GM12891 (cell line): Measurements from ENCODE around the gene GRIN2C.
"Not testable (repeated sequence)": the region's sequence is repeated elsewhere in the genome, so short reads cannot be mapped to it uniquely, and the experiment has no call there.

Experiments used
- POLR2A ChIP-seq: IDR thresholded peaks from 2 replicates; pipeline ENCODE4 v1.6.1; 2011; ENCODE audit warnings: low read depth, low read length, control low read depth
- POLR2AphosphoS5 ChIP-seq: IDR thresholded peaks from 2 replicates; pipeline ENCODE4 v1.6.1; 2011; ENCODE audit warnings: low read depth, low read length, control low read depth
- POU2F2 ChIP-seq: IDR thresholded peaks from 2 replicates; pipeline ENCODE4 v1.6.1; 2011; ENCODE audit warnings: low read depth, mild to moderate bottlenecking, control low read depth, low read length, moderate library complexity
- SPI1 ChIP-seq: IDR thresholded peaks from 2 replicates; pipeline ENCODE4 v1.6.1; 2011; ENCODE audit warnings: low read depth, low read length, control low read depth
- TAF1 ChIP-seq: IDR thresholded peaks from 2 replicates; pipeline ENCODE4 v1.6.1; 2011; ENCODE audit warnings: low read depth, low read length, control low read depth

- TF ChIP-seq POLR2A, POLR2AphosphoS5, TAF1, POU2F2, SPI1: not testable (repeated sequence)
Observed at GRCh38 chr17:74870028-74870427, 10.3 kb upstream of the GRIN2C start.
